K562 (cell line): ENCODE data around the gene SARS2. TPM values are rescaled to one million over a fixed set of nuclear protein-coding genes. Genes with fewer than 3 reads are reported as not detected.

Experiments
- ARHGAP35 ChIP-seq: fragments of 450-650 bp; IDR thresholded peaks from 2 replicates; pipeline ENCODE4 v1.6.1; 2018; ENCODE audit not compliant: partially characterized antibody
- CHD1 ChIP-seq: fragments of 200-600 bp; sonication (generic); IDR thresholded peaks from one replicate; pipeline ENCODE4 v1.6.1; 2012; ENCODE audit warnings: mild to moderate bottlenecking, moderate library complexity, low read length, inconsistent platforms
- CREM ChIP-seq: IDR thresholded peaks from 2 replicates; pipeline ENCODE4 v1.6.1; 2014; ENCODE audit warnings: antibody characterized with exemption, low read depth
- ETV5 ChIP-seq: sonication (generic); formaldehyde crosslinking; IDR thresholded peaks from 2 replicates; pipeline ENCODE4 v1.4.0; 2020; ENCODE audit warnings: low read depth, mild to moderate bottlenecking, missing genetic modification reagents
- ETV6 ChIP-seq, 3 experiments: fragments of 150-350 bp in 1 of 3; sonication (generic) in 1 of 3; formaldehyde crosslinking in 1 of 3; IDR thresholded peaks; 2 replicates each; pipeline versions ENCODE4 v1.6.1 to v1.8.0; 2014 to 2022; ENCODE audit warnings: borderline replicate concordance in 2 of 3, low read depth in 2 of 3, antibody characterized with exemption in 1 of 3, low read length in 1 of 3, mild to moderate bottlenecking in 1 of 3, missing genetic modification reagents in 1 of 3
- HNRNPH1 ChIP-seq: fragments of 200-400 bp; formaldehyde crosslinking; optimal IDR thresholded peaks from 2 replicates; pipeline ENCODE3; 2017; ENCODE audit warnings: low read depth, mild to moderate bottlenecking, low read length, moderate library complexity
- NBN ChIP-seq: fragments of 450-650 bp; IDR thresholded peaks from 2 replicates; pipeline ENCODE4 v1.6.1; 2016; ENCODE audit warnings: low read depth, mild to moderate bottlenecking
- POLR2A ChIP-seq: fragments of 450-650 bp; conservative IDR thresholded peaks from 2 replicates; pipeline ENCODE4 v1.6.1; 2016
- RBM39 ChIP-seq: fragments of 200-400 bp; formaldehyde crosslinking; optimal IDR thresholded peaks from 2 replicates; pipeline ENCODE3; 2018; ENCODE audit warnings: low read depth, low read length
- RUNX1 ChIP-seq: sonication (generic); IDR thresholded peaks from 2 replicates; pipeline ENCODE4 v1.6.1; 2016; ENCODE audit warnings: antibody characterized with exemption, low read depth
- STAT5A ChIP-seq: IDR thresholded peaks from 2 replicates; pipeline ENCODE4 v1.6.1; 2012; ENCODE audit warnings: low read length, inconsistent platforms, borderline replicate concordance
- TAL1 ChIP-seq: fragments of 450-650 bp; IDR thresholded peaks from 2 replicates; pipeline ENCODE4 v1.6.1; 2016; ENCODE audit warnings: mild to moderate bottlenecking
- THRAP3 ChIP-seq: fragments of 450-650 bp; IDR thresholded peaks from 2 replicates; pipeline ENCODE4 v1.6.1; 2016; ENCODE audit warnings: mild to moderate bottlenecking, inconsistent platforms, borderline replicate concordance
- TRIM24 ChIP-seq, 2 experiments: fragments of 450-650 bp; IDR thresholded peaks; 2 replicates each; pipeline ENCODE4 v1.6.1; 2016
- YBX1 ChIP-seq: fragments of 450-650 bp; IDR thresholded peaks from 2 replicates; pipeline ENCODE4 v1.7.1; 2016; ENCODE audit warnings: mild to moderate bottlenecking
- ZKSCAN1 ChIP-seq: fragments of 150-350 bp; IDR thresholded peaks from 2 replicates; pipeline ENCODE4 v1.6.1; 2016; ENCODE audit warnings: low read depth, low read length
- ZNF263 ChIP-seq: sonication (generic); formaldehyde crosslinking; IDR thresholded peaks from 2 replicates; pipeline ENCODE4 v1.8.0; 2022; ENCODE audit warnings: mild to moderate bottlenecking, missing genetic modification reagents, borderline replicate concordance
- ZNF3 ChIP-seq: fragments of 250-450 bp; sonication (Bioruptor Pico); IDR thresholded peaks from 2 replicates; pipeline ENCODE4 v1.5.0; 2021; ENCODE audit warnings: mild to moderate bottlenecking, moderate library complexity
- polyA plus RNA-seq, 8 experiments: library from polyadenylated mRNA; depleted of rRNA in 4 of 8; stranded (reverse) in 5 of 8; unstranded in 3 of 8; fragments of >200 nt; fragmentation: Nextera tagmentation in 2 of 8; fragmentation: Illumina TruSeq in 1 of 8; extraction: Ambion mirVana in 2 of 8; extraction: Trizol in 1 of 8; gene quantifications; 2 replicates each; pipeline versions ENCODE4 v1.2.1 to v1.2.3, GENCODE V29; 2011 to 2014; ENCODE audit warnings: inconsistent platforms in 1 of 8, missing spikeins in 1 of 8
- total RNA-seq, 7 experiments: library from RNA; depleted of rRNA in 6 of 7; stranded (reverse); fragments of >200 nt in 6 of 7; fragmentation: Illumina TruSeq in 2 of 7; extraction: Trizol in 2 of 7; gene quantifications; 2 replicates each; pipeline versions ENCODE4 v1.2.1 to v1.2.3, GENCODE V29; 2011 to 2021; ENCODE audit warnings: low replicate concordance in 1 of 7
- TF ChIP-seq, protein P1 (sequence below): fragments of 250-450 bp; sonication (Bioruptor Pico); IDR thresholded peaks from 2 replicates; pipeline ENCODE4 v1.5.0; 2021
- TF ChIP-seq, protein P2 (sequence below): fragments of 450-650 bp; formaldehyde crosslinking; IDR thresholded peaks from 2 replicates; pipeline ENCODE4 v1.4.0; 2022; ENCODE audit warnings: missing genetic modification characterization

The SARS2 gene
- total and polyA plus RNA-seq, 9 of the 15 experiments (the other 6 are each of a cell fraction or from before 2014, with no cell fraction given): 3.1 to 59.1 (median 31.7) TPM

DNA sequence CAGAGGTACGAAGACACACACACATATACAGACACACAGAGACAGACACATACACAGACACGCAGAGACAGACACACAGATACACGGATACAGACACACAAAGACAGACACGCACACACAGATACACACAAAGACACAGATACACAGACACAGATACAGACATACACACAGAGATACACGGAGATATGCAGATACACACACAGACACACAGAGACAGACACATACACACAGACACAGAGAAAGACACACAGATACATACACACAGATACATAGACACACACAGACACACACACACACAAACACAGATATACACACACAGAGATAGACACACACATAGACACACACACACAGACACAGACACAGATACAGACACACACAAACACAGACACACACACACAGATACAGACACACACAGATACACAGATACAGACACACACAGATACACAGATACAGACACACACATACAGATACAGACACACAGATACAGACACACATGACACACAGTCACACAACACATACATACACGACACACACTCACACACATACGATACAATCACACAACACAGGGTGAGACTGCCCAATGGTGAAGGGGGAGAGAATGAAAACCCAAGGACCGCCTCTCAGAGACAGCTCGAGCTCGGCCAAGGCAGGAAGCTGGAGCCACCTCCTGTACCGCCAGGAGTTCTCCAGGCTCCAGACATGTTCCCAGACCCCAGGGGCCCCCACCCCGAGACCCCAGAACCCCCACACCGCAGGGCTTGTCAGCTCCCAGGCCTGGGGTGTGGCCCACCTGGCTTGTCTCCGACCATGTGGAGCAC lies 9.8 kb downstream of the SARS2 start (continued):
- no peak for TF ChIP-seq TAL1
- TF ChIP-seq RUNX1: no peak
- no peak for TF ChIP-seq CREM
- TF ChIP-seq YBX1: no peak
- TF ChIP-seq ETV5: no peak
- TF ChIP-seq ZNF3 (CRISPR knock-in tag): no peak
- TF ChIP-seq THRAP3: no peak
- no peak for TF ChIP-seq ZNF263 (CRISPR knock-in tag)
- no peak for TF ChIP-seq RBM39
- TF ChIP-seq NBN: no peak
- TF ChIP-seq ARHGAP35: peak; percentile 14
- TF ChIP-seq, protein P1, sequence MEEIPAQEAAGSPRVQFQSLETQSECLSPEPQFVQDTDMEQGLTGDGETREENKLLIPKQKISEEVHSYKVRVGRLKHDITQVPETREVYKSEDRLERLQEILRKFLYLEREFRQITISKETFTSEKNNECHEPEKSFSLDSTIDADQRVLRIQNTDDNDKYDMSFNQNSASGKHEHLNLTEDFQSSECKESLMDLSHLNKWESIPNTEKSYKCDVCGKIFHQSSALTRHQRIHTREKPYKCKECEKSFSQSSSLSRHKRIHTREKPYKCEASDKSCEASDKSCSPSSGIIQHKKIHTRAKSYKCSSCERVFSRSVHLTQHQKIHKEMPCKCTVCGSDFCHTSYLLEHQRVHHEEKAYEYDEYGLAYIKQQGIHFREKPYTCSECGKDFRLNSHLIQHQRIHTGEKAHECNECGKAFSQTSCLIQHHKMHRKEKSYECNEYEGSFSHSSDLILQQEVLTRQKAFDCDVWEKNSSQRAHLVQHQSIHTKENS (CRISPR knock-in tag): no peak
- peak; percentile 39; the same call in 1 of the 2 replicates for TF ChIP-seq STAT5A
- peak; percentile 51 for TF ChIP-seq POLR2A
- TF ChIP-seq CHD1: no peak
- no peak for TF ChIP-seq ZKSCAN1
- no peak for TF ChIP-seq HNRNPH1
- TF ChIP-seq, protein P2, sequence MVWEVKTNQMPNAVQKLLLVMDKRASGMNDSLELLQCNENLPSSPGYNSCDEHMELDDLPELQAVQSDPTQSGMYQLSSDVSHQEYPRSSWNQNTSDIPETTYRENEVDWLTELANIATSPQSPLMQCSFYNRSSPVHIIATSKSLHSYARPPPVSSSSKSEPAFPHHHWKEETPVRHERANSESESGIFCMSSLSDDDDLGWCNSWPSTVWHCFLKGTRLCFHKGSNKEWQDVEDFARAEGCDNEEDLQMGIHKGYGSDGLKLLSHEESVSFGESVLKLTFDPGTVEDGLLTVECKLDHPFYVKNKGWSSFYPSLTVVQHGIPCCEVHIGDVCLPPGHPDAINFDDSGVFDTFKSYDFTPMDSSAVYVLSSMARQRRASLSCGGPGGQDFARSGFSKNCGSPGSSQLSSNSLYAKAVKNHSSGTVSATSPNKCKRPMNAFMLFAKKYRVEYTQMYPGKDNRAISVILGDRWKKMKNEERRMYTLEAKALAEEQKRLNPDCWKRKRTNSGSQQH (CRISPR knock-in tag): peak; percentile 31; the same call in 1 of the 2 replicates
- TF ChIP-seq ETV6 (IDR thresholded peaks at IDR 0.05; ENCODE audit: borderline replicate concordance in 1 of 2, low read depth in 2 of 2, low read length in 1 of 2): no peak
- TF ChIP-seq ETV6 (CRISPR knock-in tag; IDR thresholded peaks at IDR 0.05; ENCODE audit: borderline replicate concordance): no peak
- peak in 1 of 2 experiments; percentile 43; a peak in 1 of 4 replicates for TF ChIP-seq TRIM24 (IDR thresholded peaks at IDR 0.05)
